H54 (cell line): ENCODE results near the gene SLC6A13.
"Not testable (repeated sequence)": the region's sequence is repeated elsewhere in the genome, so short reads cannot be mapped to it uniquely, and the experiment has no call there.

Experiments used
- DNase-seq: peaks from one replicate; pipeline ENCODE4 v3.0.0; 2011; ENCODE audit warnings: low spot score, mixed read lengths; ENCODE audit not compliant: insufficient read length
- FAIRE-seq: peaks from 3 replicates; lab custom pipeline; 2011; peaks lifted over from hg19 to GRCh38; lab: Jason Lieb, UNC
- POLR2A ChIP-seq: IDR thresholded peaks from 2 replicates; pipeline ENCODE4 v1.6.1; 2011; ENCODE audit warnings: low read depth, mild to moderate bottlenecking, low read length

SLC6A13 gene

GRCh38 chr12:254912-255311, 7.7 kb downstream of the SLC6A13 start:
- TF ChIP-seq POLR2A: no peak
- DNase-seq (no peak), FAIRE-seq (no peak)

GRCh38 chr12:254039-254438, 8.6 kb downstream of the SLC6A13 start:
- DNase-seq (no peak), FAIRE-seq (no peak)
- TF ChIP-seq POLR2A: no peak

GRCh38 chr12:253116-253831, 9.4 kb downstream of the SLC6A13 start:
- TF ChIP-seq POLR2A: no peak
- no peak for FAIRE-seq
- no peak for DNase-seq

GRCh38 chr12:252636-253035, 10.0 kb downstream of the SLC6A13 start:
- TF ChIP-seq POLR2A: no peak
- FAIRE-seq (no peak), DNase-seq (no peak)

- FAIRE-seq (no peak), DNase-seq (no peak)
- no peak for TF ChIP-seq POLR2A
These were observed 15.4 kb downstream of the SLC6A13 start for GRCh38 chr12:247271-247670.

- DNase-seq (no peak), FAIRE-seq (no peak)
- no peak for TF ChIP-seq POLR2A
These were observed 19.3 kb downstream of the SLC6A13 start for GRCh38 chr12:243381-243780.

- FAIRE-seq (no peak), DNase-seq (no peak)
- TF ChIP-seq POLR2A: no peak
These were observed 20.1 kb downstream of the SLC6A13 start for GRCh38 chr12:242496-242895.

GRCh38 chr12:241266-241665, 21.4 kb downstream of the SLC6A13 start:
- TF ChIP-seq POLR2A: no peak
- FAIRE-seq: no peak

GRCh38 chr12:240566-240965, 22.1 kb downstream of the SLC6A13 start:
- FAIRE-seq: no peak
- no peak for DNase-seq
- no peak for TF ChIP-seq POLR2A

More at GRCh38 chr12:241266-241665, 21.4 kb downstream of the SLC6A13 start:
- no peak for DNase-seq

GRCh38 chr12:238736-239398, 23.8 kb downstream of the SLC6A13 start:
- DNase-seq: no peak
- no peak for TF ChIP-seq POLR2A
- no peak for FAIRE-seq

- TF ChIP-seq POLR2A: no peak
- no peak for FAIRE-seq
- DNase-seq: no peak
These were observed 24.5 kb downstream of the SLC6A13 start for GRCh38 chr12:238116-238515.

- no peak for TF ChIP-seq POLR2A
- no peak for FAIRE-seq
- no peak for DNase-seq
These were observed 25.4 kb downstream of the SLC6A13 start for GRCh38 chr12:237026-237815.

- TF ChIP-seq POLR2A: no peak
- no peak for DNase-seq
- FAIRE-seq: no peak
These were observed 26.2 kb downstream of the SLC6A13 start for GRCh38 chr12:236445-236844.

GRCh38 chr12:235967-236366, 26.7 kb downstream of the SLC6A13 start:
- DNase-seq, FAIRE-seq: not testable (repeated sequence)
